Stimulated activated CD8-positive, alpha-beta memory T cell treated with anti-CD3 and anti-CD28 coated beads, Interleukin-12 subunit alpha, Interleukin-12 subunit beta, amount 100 ng/mL, for 24 hours (primary cell): ENCODE measurements around the gene ZNF385D.

Source experiments
- DNase-seq: peaks from one replicate; pipeline ENCODE4 v3.0.0-alpha.2; 2020; ENCODE audit errors: extremely low read depth

Gene ZNF385D

GRCh38 chr3:21673393-21673792, 77.6 kb downstream of the ZNF385D start:
- no peak for DNase-seq

- no peak for DNase-seq
Observed at GRCh38 chr3:21672303-21672702, 78.7 kb downstream of the ZNF385D start.

DNA sequence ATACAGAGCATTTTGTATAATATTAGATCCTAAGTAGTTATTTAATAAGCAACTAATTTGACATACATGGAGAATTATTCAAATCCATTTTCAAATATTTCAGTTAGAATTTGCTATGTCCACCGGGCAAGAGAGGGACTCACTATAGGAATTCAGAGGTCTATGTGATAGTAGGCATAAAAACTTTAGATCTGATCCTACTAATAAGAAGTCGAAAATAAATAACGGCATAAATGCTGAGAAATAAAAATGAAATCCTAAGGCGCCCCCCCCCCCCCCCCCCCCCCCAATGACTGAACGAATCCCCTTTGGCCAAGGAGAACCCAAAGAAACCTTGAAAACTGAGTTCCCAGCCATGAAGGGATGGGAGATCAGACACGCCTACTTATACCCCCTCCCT, 80.6 kb downstream of the ZNF385D start:
- DNase-seq: no peak

DNA sequence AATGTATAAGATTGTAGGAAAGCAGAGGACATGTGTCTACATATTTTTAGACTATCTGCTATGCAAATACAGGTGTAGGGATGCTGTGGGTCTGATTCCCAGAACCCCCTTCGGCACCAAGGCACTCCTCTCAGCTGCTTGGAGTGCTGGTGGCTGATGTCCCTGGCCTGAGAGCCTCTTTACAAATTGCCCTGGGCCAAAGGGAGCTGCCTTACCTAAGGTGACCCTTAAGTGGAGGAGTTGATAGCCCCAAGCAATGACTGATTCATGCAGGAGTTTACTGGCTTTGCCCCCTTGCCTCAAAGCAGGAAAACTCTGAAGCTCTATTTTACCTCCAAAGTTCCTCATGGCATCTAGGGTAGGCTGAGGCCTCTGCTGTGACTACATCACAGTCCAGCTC, 83.0 kb downstream of the ZNF385D start:
- no peak for DNase-seq

GRCh38 chr3:21665444-21666100, 85.4 kb downstream of the ZNF385D start:
- no peak for DNase-seq

DNA sequence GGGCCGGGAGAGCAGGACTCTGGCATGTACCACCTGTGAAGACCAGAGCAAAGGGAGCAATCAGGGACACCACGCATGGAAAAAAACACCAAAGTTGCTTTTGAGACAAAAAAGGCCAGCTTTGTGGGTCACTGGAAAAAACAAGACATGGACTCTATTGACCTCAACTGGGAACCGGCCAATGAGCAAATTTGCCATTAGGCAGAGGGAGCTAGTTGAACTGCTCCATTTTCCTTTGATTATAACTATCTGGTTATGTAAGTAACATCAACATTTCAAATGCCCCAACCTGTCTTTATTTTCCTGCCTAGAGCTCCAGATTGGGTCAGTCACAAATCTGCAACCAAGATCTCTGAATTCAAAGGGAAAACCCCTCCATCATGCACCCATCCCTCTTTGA, 86.0 kb downstream of the ZNF385D start:
- DNase-seq: no peak

DNA sequence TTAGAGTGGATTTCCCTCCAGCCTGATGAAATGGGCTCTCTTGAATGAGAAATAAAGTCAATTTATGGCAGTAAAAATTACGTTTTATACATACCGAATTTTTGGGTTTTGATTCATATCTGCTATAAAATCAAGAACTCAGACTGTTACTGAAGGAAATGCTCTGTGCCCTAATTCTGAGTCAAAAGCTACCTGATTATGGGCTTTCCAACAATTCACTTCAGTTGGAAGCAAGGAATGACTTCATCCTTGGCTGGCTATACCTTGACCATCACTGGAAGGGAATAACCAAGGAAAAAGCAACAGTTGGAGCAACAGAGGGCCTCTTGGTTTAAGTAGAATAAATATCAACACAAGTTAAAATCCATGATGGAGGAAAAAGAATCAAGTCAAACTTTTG, 88.6 kb downstream of the ZNF385D start:
- DNase-seq: no peak

DNA sequence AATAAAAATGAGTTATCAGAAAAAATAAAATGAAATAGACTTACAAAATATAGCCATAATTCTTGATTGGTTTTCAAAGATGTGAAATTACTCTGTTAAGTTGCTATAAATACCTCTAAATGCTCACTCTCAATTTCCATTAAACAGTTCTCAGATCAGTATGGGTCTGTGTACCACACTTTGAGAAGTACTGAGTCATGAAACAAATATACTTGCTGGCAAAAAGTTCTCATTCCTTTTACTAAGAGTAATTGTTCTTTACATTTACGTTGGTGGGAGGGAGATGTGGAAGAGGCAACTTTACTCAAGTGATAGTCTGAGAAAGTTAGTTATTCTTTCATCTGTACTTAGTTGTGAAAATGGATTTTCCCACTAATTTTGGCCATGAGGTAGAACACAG, 96.3 kb downstream of the ZNF385D start:
- no peak for DNase-seq

DNA sequence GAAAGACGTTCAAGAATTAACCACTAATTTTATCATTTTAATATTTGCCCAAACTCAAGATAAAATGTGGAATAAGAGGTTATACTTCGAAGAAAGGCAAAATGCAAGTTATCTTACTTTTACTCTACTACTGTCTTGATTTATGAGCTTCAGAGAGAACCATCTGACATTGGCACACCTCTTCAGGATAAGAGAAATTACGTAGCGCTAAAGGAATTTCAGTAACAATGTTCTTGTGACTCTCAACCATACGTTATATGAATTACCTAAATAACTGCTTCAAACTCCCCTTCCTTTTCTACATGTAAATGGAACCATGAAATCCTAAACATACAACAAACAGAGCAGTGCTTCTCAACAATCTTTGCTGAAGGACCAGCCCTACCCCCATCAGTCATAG, 96.8 kb downstream of the ZNF385D start:
- DNase-seq: no peak

- DNase-seq: no peak
Observed at GRCh38 chr3:21649519-21649918, 101.5 kb downstream of the ZNF385D start.

- DNase-seq: no peak
Observed at GRCh38 chr3:21647961-21648360, 103.0 kb downstream of the ZNF385D start.

DNA sequence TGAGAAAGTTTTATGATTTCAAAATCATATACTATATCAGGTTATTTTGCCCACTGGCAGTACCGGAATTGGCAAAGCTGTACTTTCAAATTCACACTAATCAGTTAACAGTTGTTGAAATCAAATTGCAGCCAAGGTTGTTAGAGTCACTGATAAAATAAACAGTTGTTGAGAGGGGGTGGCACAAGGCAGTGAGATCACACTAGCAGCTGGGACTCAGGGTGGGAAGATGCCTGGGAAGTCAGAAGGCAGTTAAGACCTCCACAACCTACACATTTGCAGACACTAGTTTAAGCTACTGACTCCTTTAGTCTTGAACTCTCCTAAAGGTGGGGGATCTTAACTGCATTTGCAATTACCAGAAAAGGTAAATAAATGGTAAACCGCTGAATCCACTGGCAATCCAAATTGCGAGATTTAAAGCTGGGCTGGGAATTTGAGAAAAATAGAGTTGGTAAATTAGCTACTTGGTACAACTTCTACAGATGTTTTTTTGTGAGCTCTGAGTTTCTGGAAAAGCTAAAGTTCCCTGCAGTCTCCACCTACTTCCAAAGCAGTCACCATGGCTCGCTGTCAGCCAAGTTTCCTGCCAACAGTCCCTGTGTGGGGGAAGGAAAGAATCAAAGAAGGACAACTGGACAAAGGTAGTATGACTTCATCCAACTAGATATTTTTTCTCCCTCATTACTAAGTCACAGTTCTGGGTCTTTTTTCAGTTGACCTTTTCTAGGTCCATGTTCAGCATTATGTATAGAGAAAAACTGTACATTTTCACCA, 105.7 kb downstream of the ZNF385D start:
- DNase-seq: no peak

DNA sequence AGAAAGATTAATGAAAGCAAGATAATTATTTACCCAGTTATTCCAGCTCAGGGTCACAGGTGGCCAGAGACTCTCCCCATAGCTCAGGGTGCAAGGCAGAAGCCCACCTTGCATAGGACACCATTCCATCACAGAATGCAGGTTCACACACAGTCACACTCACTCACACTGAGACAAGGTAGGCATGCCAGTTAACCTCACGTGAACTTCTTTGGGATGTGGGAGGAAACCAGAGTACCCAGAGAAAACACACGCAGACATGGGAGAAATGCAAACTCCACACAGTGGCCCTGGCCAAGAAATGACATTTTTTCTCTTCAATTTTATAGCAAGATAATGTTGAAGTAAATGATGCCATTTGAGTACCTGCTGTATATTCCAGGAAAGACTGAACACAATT, 106.7 kb downstream of the ZNF385D start:
- no peak for DNase-seq

DNA sequence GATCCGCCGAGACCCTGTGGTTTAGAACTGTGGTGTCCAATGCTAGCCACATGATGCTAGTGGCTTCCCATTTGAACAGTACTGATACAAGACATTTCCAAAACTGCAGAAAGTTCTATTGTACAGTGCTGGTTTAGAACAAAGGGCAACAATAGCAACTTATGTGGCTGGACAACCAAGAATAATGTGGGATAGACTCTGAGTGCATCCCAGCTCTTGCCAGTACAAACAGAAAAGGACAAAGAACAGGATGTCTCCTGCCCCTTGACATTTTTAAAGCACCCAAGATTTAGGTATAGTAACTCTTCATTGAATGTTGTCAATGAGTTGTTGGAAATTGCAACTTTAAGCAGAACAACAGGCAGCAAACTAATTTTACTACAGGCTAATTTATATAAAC, 107.3 kb downstream of the ZNF385D start:
- no peak for DNase-seq

- DNase-seq: no peak
Observed at GRCh38 chr3:21642433-21642832, 108.6 kb downstream of the ZNF385D start.

GRCh38 chr3:21641959-21642358, 109.1 kb downstream of the ZNF385D start:
- DNase-seq: no peak

- no peak for DNase-seq
Observed at GRCh38 chr3:21638488-21638887, 112.5 kb downstream of the ZNF385D start.

- DNase-seq: no peak
Observed at GRCh38 chr3:21634112-21634511, 116.9 kb downstream of the ZNF385D start.

GRCh38 chr3:21624524-21624923, 126.5 kb downstream of the ZNF385D start:
- no peak for DNase-seq

DNA sequence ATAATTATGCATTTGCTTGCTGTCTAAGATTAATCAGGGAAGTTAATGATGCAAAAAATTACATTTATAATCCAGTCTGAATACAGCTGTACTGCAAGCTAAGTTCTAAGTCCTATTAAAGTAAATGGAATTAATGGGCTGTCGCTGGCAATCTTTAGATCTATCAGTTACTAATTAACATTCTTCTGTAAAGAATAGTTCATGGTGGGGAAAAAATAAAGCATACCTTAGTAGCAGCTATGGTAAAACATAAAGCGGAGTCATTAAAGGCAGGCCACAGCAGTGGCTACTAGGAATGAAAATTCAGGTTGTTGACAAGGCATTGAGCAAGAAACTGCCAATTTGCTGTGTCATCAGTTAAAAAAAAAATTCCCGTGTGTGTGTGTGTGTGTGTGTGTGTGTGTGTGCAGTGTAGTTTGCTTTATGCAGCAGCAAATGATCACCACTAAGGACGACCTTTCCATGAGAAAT, 129.8 kb downstream of the ZNF385D start:
- no peak for DNase-seq

- DNase-seq: no peak
Observed at GRCh38 chr3:21620511-21621155, 130.4 kb downstream of the ZNF385D start.

DNA sequence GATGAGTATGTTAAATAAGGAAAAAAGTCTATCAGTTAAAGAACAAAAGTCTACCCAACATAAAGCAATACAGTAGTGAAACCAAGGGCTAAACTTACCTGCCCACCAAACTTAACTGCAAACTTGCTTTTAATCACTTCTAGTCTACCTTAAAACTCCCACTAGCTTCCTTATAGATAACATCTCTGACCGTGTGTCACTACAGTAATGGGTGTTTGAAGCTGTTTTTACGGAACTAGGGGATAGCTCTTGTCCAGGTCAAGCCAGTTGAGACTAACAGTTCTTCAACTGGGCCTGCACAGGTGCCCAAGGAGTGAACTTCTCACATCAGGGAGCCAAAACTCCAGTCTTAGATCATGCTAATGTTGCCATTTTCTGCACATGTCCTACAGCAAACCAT, 132.3 kb downstream of the ZNF385D start:
- no peak for DNase-seq
